Suppressor macrophage treated with lipopolysaccharide for 1 hour (primary cell): ENCODE measurements around the gene CLRN2.
A peak's percentile ranks its signal among the peaks of the same experiment; 100 is the strongest.

Experiments used
- DNase-seq, 3 donors: peaks; one replicate each; pipeline ENCODE4 v3.0.0-alpha.2; 2020 to 2022

The CLRN2 gene

DNA sequence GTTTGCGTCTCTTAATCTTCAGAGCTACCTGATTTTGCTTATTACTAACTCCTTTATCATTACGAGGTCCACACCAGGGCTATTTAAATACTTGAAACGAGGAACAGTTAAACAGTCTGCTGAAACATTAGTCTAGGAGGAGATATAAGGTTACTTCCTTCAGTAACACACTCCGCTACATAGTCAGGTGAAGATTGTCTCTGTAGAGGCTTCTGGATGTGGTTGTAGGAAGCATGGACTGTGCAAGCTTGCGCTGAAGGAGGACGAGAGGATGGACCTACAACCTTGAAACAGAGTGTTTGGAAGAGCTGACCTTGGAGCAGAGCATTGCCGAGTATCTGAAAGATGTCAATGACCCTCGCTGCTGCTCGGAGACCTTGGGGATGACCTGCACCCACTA, at the start of gene CLRN2:
Gene CLRN2, plus strand, starts transcription at position 301 of the 400 bp plus-strand sequence. CDS start 102 bp downstream, outside the sequence.
- DNase-seq, result no peak

- DNase-seq, result peak in 2 of 3 donors; percentile 35 to 37
These were observed 46.2 kb upstream of the CLRN2 start for GRCh38 chr4:17468619-17469221.

GRCh38 chr4:17469931-17470674, 44.9 kb upstream of the CLRN2 start:
- DNase-seq, result no peak

DNA sequence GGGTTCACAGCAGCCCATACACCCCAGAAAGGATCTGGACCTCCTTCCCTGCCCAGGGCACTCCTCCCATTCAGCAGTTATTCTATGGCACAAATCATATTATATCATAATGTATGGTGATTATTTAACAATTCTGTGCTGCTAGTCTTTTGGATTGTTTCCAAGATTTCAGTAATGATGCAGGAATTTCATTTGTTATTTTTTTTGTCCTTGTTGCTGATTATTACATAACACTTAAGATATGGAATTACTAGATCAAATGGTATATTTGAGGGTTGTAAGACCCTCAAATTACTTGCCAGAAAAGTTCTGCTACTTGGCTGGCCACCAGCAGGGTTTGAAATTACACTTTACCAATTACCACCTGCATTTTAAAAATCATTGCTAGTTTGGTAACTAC, 39.5 kb upstream of the CLRN2 start:
- no peak for DNase-seq

- DNase-seq, result peak; percentile 22 to 43 (median 38)
These were observed 38.1 kb upstream of the CLRN2 start for GRCh38 chr4:17476853-17477252.

DNA sequence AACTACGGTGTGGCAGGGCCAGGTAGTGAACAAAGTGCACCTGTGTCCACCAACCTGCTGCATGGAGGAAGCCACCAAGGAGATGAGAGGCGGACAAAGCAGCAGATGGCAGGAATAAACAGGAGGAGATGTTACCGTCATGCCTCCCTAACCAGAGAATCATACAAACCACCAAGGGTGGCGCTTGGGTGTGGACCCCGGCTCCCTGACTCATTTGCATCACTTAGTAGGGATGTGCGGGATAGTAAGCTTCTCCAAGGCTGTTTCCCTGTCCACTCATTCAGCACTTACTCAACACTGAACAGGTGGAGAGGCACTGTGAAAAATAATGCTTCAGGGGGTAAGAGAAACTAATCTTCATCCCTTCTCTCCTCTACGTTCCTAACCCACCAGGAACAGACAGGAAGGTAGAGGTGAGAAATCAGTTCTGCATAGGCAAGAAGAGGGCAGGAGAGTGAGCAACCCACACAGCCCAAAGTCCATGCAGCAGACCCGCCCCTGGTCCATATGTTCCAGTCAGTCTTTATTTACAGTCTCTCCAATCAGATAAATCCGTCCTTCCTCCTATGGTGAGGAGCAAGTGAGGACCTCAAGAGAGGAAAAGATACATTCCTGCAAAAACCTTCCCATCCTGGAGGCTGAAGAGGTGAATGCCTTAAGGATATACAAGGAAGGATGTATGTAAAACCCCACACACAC, 37.0 kb upstream of the CLRN2 start:
- DNase-seq, result no peak

- no peak for DNase-seq
These were observed 34.6 kb upstream of the CLRN2 start for GRCh38 chr4:17480210-17480927.

DNA sequence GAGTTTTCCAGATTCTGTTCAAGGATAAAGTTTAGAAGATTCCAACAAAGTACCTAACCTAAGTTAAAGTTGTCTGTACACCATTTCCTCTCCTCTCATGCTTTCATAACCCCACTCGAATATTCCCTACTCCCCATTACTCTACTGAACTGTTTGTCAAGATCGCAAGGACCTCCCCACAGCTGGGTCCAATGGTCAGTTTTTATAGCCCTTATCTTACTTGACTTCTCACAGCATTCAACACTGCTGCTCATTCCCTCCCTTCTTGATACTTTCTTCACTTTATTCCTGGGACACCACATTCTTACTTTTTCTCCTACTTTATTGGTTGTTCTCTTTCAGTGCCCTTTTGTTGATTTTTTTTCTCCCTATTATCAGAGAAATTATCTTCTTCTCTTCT, 34.0 kb upstream of the CLRN2 start:
- DNase-seq, result no peak

DNA sequence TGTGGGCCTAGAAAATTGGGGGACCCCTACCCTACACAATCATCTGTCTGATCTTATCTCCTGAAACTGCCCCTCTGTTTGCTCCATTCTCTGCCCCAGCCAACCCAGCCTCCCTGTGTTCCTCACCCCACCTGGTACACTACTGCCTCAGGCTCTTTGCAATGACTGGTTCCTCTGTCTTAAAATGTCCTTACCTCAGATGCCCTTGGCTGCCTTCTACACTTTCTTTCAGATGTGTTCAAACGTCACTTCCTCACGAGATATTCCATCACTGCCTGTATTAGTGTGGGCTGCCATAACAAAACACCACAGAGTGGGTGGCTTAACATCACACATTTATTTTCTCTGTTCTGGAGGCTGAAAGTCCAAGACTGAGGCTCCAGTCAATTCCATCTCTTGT, 32.2 kb upstream of the CLRN2 start:
- no peak for DNase-seq

GRCh38 chr4:17489123-17489522, 25.8 kb upstream of the CLRN2 start:
- DNase-seq, result no peak

DNA sequence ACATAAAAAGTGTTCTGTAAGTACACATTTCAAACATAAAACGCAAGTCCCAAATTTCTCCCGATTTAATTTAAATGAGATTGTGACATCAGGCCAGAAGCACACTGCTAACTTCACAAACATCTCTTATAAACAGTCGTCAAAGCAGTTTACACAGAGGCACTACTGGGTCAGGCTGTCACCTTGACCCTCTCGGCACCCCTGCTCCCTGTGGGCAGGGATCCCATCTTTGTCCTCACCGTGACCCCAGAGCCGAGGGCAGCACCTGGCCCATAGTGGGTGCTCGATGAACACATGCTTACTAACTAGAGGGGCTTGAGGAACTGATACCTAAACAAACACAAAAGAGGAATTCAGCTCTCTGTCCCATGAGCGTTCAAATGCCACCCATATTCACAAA, 25.2 kb upstream of the CLRN2 start:
- no peak for DNase-seq

- DNase-seq, result no peak
These were observed 24.3 kb upstream of the CLRN2 start for GRCh38 chr4:17490575-17491059.

DNA sequence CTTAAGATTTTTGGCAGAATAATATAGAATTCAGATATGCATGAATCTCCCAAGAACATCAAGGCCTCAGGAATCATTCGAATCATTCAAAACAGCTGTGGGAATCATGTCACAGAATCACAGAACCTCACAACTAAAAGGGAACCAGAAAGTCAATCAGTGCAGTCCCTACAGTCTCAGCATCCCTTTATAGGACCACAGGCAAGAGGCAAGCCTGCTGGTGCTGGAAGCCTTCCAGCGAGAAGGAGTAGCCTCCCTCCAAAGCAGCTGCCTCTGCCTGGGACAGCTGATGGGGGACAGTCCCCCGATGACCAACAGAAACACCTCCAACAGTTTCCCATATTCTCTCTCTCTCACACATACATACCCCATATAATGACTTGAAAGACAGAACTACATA, 23.8 kb upstream of the CLRN2 start:
- DNase-seq, result no peak

- no peak for DNase-seq
These were observed 22.8 kb upstream of the CLRN2 start for GRCh38 chr4:17492058-17492741.

- no peak for DNase-seq
These were observed 22.1 kb upstream of the CLRN2 start for GRCh38 chr4:17492876-17493275.

DNA sequence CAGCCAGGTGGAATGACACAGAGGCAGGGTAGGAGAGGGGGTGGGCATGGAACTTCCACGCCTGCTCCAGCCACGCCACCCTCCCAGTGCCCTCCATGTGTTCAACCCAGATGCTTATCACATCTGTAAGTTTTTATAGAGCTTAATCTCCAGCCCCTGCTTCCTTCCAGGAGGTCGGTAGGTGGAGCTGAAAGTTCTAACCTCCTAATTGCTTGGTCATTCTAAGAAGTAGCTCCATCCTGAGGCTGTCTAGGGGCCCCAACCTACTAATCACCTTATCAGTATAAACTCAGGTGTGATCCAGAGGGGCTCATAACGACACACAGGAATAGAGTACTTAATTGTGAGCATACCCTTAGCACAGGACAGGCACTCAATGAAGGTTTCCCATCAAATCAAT, 21.3 kb upstream of the CLRN2 start:
- DNase-seq, result no peak

DNA sequence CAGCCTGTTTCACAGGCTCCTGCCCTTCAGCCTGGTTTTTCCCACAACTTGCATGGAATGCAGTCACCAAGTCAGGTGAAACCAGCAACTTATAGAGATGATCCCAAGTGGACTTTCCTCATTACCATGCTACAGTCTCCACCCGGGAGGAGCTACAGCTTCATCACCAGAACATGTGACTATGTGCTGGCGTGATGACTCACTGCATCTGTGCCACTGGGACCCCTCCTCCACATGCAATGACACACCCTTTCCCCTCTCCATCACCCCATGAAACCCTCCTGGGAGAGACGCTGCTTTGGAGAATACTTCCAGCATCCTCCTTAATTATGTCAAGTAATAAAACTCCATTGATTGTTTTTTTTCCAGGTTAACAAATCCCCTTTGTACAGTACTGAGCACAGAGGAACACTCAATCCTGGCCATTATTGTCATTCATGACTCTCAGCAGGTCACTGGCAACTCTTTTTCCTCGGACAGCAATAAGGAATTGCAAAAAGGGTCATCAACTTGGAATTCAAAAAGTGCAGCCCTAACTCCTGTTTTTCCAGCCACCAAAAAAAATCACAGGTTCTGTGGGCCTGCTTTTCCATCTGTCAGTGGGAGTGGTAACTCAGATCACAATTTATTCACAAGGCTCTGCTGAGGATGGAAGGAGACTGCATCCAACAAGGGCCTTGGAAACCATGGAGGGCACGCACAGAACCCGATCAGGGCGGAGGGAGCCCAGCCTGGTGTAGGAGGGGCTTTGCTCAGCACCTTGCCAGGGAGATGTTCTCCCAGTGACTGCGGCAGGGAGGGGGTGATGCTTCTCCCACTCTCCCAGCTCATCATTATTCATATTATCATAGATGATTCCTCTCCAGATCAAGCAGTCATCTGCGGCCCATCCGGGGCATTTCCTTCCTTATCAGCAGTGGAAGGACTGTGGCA, 20.4 kb upstream of the CLRN2 start:
- peak; percentile 69 to 71 (median 70) for DNase-seq

DNA sequence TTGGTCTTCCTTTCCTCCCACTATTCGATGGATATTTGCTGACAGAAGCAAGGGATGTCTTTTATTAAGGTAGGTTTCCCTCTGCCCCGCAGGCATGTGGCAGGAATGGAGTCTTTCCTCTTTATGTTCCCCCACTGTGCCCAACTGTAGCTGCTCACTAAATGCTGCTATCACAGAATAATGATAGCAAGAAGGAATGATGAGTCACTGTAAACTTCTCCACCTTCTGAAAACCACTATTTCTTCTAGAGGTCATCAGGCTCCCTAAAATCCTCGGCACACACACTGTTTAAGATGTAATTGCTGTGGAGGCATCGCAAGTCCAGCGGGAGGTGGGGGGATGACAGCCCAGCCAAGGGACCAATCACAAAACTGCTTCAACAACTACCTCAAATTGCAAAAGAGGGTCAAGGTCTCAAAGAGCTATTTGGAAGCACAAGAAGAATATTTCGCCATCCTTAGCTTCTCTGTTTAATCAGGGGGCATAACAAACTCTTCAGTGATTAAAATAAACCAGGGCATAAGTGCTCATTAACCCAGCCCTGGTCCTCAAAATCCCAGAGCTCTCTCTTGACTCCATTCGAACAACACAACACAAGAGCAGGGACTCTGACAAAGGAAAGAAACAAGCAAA, 17.0 kb upstream of the CLRN2 start:
- DNase-seq, result no peak

DNA sequence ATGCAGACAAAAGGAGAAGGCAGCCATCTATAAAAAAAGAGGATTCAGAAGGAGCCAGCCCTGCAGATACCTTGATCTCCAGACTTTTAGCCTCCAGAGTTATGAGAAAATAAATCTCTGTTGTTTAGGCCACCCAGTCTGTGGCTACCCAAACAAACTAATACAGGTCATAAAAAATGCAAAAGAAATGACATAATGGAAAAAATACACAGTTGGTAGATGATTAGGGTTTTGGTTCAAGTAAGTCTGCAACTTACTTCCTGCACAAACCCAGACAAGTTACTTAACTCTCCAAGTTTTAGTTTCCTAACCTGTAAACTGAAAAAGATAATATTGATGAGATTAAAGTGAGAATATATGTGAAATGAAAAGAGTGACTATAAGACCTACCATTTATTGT, 14.4 kb upstream of the CLRN2 start:
- DNase-seq, result no peak

DNA sequence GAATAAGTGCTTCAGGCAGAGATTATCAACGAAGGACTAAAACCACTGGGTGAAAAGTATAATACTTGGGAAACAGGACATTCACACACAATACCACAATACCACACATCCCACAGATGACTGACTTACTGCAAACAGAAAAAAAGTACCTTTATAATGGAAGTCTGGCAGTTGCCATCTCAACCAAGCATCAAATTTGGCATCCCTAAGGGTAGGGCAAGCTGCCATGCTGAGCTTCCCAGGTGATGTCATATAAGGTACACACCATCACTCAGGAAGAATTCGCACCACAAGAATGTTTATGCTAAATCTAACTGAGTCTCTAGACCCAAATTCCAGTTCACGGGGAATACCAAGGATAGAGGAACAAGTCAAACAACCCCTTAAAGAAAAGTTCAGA, 12.2 kb upstream of the CLRN2 start:
- no peak for DNase-seq

DNA sequence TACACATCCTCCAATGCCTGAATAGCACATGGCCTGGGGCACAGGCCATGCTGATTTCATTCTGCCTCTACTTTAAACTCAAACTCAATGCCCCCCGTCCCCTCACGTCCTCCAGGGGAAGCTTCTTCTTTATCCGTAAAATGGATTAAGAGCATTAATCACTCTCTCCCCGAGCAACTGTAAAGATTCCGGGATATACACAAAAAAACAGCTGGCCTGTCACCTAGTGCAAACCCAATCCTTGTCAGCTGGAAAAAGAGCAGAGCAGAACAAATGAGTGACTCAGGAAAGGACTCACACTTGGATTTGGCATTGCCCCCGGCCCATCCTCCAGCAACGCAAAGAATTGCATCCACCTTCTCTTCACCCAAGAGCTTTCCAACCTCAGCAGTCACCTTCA, 10.9 kb upstream of the CLRN2 start:
- DNase-seq, result no peak
